GM12872 (cell line): ENCODE results near the gene ADM.

Source experiments
- TF ChIP-seq, protein P1 (sequence below): IDR thresholded peaks from 3 replicates; pipeline ENCODE4 v1.5.1; 2011; ENCODE audit warnings: low read depth, mild to moderate bottlenecking, low read length, moderate library complexity; ENCODE audit not compliant: insufficient read depth

ADM gene

DNA sequence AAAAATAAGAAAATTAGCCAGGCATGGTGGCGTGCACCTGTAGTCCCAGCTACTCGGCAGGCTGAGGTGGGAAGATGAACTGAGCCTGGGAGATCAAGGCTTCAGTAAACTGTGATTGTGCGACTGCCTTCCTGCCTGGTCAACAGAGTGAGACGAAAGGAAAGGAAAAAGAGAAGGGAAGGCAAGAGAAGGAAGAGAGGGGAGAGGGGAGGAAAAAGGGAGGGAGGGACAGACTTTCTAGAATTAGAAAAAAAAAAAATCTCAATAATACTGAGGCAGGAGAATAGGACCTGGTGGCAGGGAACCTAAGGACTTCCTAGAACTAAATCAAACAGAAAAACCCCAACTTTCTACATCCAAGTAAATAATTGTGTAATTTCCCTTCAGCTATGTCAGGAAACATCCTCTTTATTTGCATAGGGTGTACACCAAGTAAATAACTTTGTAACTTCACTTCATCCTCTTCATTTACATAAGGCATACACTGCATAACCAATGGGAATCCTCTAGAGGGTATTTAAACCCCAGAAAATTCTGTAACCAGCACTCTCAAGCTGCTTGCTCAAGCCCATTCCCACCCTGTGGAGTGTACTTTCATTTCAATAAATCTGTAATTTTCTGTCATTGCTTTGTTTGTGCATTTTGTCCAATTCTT lies 19.6 kb upstream of the ADM start:
- TF ChIP-seq, protein P1, sequence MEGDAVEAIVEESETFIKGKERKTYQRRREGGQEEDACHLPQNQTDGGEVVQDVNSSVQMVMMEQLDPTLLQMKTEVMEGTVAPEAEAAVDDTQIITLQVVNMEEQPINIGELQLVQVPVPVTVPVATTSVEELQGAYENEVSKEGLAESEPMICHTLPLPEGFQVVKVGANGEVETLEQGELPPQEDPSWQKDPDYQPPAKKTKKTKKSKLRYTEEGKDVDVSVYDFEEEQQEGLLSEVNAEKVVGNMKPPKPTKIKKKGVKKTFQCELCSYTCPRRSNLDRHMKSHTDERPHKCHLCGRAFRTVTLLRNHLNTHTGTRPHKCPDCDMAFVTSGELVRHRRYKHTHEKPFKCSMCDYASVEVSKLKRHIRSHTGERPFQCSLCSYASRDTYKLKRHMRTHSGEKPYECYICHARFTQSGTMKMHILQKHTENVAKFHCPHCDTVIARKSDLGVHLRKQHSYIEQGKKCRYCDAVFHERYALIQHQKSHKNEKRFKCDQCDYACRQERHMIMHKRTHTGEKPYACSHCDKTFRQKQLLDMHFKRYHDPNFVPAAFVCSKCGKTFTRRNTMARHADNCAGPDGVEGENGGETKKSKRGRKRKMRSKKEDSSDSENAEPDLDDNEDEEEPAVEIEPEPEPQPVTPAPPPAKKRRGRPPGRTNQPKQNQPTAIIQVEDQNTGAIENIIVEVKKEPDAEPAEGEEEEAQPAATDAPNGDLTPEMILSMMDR = no peak

DNA sequence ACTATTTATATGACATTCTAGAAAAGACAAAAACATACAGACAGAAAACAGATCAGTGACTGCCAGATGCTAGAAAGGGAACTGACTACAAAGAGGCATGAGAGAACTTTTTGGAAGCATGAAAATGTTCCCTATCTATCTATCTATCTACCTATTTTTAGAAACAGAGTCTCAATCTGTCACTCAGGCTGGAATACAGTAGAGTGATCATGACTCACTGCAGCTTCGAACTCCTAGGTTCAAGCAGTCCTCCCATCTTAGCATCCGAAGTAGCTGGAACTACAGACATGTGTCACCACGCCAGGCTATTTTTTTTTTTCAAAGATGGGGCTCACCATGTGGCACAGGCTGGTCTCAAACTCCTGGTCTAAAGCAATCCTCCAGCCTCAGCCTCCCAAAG lies 17.7 kb upstream of the ADM start:
- TF ChIP-seq, protein P1 = no peak

DNA sequence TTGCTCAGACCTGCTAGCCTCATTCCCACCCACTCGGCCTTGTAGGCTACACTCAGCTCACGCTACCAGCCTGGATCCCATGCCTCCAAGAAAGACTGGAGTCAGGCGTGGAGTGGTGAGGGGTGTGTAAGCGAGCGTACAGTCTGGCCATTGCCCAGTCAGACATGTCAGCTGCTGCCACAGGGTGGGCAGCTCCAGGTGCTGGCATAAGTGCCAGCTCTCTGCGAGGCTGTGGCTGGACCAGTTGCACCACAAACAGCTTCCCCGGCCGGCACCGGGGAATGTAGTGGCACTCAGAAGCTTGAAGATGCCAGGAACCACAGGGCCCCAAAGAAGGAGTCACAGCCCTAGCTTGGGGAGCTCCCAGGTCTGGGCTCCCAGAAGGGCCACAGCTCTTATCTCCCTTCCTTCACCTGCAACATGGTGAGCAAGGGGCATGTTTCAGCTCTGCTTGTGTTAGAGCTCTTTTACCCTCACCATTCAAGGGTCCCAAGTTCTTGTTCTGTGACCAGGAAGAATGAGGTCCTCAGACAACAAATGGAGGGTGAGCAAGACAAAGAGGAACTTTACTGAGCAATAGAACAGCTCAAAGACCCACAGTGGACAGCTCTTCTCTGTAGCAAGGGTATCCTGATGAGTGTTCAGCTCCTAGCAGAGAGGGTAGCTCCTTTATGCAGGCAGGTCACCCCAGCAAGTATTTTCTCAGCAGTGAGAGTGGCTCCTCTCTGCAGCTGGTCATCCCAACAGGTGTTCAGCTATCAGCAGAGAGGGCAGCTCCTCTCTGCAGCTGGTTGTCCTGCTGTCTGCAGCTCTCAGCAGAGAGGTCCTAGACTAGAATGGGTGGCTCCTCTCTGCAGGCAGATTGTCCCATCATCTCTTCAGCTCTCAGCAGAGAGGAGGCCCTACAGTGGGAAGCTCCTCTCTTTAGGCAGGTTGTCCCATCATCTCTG lies 16.8 kb upstream of the ADM start:
- TF ChIP-seq, protein P1 = no peak

DNA sequence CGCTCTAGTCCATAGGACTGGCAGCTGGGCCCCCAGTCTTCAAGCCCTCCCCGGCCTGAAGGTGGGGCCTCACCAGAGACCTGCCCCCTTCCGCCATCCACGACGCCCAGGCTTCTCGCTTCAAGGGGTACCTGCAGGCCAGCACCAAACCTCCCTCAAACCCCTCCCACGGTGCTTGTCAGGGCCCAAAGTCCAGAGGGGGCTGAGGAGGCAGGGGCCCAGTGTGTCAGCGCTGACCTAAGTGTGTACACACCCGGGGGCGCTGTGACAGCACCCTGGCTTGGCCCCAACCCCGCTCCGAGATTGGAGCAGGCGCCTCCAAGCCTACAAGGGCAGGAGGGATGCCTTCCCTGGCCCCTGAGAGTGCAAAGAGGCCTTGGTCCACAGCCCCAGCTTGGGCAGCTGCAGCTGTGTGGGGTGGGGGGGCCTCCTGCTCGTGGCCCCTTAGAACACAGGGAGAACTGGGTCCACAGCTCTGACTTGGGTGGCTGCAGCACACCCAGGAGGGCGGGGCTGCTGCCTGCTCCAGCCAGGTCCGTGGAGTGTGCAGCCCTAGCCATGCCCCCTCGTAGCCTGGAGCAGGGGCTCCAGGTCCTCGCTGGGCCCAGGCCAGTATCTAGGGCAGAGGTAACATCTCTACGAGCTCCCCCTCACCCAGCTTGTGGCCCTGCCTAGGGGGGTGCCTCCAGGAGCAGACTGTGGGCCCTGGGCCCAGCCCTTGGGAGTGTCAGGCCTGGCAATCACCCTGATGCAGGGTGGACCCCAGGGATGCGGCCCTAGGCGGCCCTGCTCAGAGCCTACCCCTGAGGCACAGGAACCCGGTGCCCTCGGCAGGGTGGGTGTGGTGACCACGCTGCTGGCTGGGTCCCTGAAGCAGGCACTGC lies 15.8 kb upstream of the ADM start:
- TF ChIP-seq, protein P1 = no peak

DNA sequence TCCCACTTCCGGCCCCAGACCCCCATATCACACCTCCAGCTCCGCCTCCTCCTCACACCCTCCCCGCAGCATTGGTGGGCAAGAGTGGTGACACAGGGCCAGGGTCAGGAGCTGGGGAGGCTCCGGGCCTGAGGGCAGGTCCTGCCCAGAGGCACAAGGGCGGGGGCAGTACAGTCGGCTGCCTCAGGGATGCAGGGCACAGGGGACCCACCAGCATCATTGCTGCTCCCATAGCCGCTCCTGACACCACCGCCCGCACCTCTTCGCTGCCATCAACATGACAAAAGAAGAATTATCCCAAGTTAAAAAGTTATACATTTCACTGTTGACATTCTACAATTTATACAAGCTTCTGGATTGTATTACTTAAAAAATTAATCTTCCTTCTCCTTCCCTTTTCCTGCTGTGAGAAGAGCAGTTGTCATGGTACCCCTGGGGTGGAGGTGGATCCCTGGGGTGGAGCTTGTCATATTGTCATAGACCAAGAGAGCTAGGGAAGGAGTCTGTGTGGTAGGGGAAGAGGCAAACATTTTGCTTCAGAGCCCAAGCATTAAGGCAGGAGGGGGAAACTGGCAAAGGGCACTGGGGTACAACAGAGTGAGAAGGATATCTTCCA lies 15.0 kb upstream of the ADM start:
- TF ChIP-seq, protein P1 = no peak

DNA sequence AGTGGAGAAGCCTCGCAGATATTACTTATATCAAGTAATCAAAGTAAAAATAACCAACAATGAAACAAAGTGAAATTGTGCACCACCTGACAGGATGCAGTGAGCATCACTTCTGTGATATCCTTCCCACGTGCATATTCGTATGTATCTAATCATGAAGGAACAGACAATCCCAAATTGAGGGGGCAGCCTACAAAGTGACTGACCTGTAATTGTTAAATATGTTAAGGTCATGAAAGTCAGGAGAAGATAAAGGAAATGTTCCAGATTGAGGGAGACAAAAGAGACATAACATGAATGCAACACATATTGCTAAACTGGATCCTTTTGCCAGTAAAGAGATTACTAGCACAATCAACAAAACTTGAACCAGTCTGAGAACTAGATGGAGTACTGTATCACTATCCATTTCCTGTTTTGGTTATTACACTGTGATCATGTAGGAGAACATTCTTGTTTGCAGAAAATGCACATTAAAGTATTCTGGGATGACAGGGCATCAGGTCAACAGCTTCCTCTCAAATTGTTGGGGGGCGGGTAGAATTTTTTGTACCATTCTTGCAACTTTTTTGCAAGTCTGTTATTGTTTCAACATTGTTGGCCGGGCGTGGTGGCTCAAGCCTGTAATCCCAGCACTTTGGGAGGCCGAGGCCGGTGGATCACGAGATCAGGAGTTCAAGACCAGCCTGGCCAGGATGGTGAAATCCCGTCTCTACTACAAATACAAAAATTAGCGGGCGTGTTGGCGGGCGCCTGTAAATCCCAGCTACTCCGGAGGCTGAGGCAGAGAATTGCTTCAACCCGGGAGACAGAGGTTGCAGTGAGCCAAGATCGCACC lies 12.9 kb upstream of the ADM start:
- TF ChIP-seq, protein P1 = no peak
